B cell (primary cell): ENCODE results near the gene STAT5B. TPM values are rescaled to one million over a fixed set of nuclear protein-coding genes. Genes with fewer than 3 reads are reported as not detected.

Experiments used
- ATAC-seq: fragments of 200-7000 bp; cut with Tn5 transposase; one replicate; pipeline ENCODE4 v1.10.0; 2021; ENCODE audit warnings: low read depth, mild to moderate bottlenecking, moderate number of reproducible peaks, moderate library complexity
- CTCF ChIA-PET: fragments of 350-600 bp; sonication (Branson Sonifier 250); formaldehyde crosslinking; loops from one replicate; lab custom pipeline; 2021; ENCODE audit warnings: antibody characterized with exemption, inconsistent platforms; lab: Charles Lee
- POLR2A ChIA-PET: fragments of 350-600 bp; sonication (Branson Sonifier 250); formaldehyde crosslinking; loops from one replicate; lab custom pipeline; 2021; ENCODE audit warnings: antibody characterized with exemption; lab: Charles Lee
- DNase-seq: peaks from one replicate; pipeline ENCODE4 v3.0.0; 2013
- H2AFZ ChIP-seq: 2 replicates; pipeline ENCODE4 v1.6.1; 2012; ENCODE audit warnings: mild to moderate bottlenecking, low read depth, low read length; ENCODE audit not compliant: insufficient read depth, poor library complexity, severe bottlenecking
- H3K27ac ChIP-seq, 2 donors: 1 replicate in 1 of 2; 2 replicates in 1 of 2; pipeline ENCODE4 v1.5.1; 2012 to 2013; ENCODE audit warnings: low read length in 2 of 2, mild to moderate bottlenecking in 2 of 2, moderate library complexity in 1 of 2
- H3K27me3 ChIP-seq, 4 experiments: fragments of 200-600 bp in 1 of 4; sonication (generic) in 1 of 4; replicated peaks in 1 of 4; 1 replicate in 2 of 4; 2 replicates in 2 of 4; pipeline versions ENCODE4 v1.6.1 to v1.7.0; 2013 to 2016; ENCODE audit warnings: low read length in 3 of 4, mild to moderate bottlenecking in 2 of 4, mixed read lengths in 1 of 4, moderate library complexity in 1 of 4; ENCODE audit not compliant: insufficient read depth in 4 of 4, control insufficient read depth in 3 of 4; ENCODE audit errors: control extremely low read depth in 1 of 4
- H3K36me3 ChIP-seq, 2 experiments: replicated peaks in 1 of 2; 1 replicate in 1 of 2; 2 replicates in 1 of 2; pipeline versions ENCODE4 v1.6.1 to v1.7.1; 2013; ENCODE audit warnings: low read length in 1 of 2; ENCODE audit not compliant: insufficient read depth in 2 of 2, control insufficient read depth in 1 of 2; ENCODE audit errors: control extremely low read depth in 1 of 2, extremely low read depth in 1 of 2
- H3K4me1 ChIP-seq, 2 donors: fragments of 200-600 bp in 1 of 2; sonication (generic) in 1 of 2; 1 replicate in 1 of 2; 2 replicates in 1 of 2; pipeline versions ENCODE4 v1.5.1 to v1.6.1; 2013 to 2017; ENCODE audit warnings: low read length in 2 of 2; ENCODE audit not compliant: control insufficient read depth in 2 of 2, insufficient read depth in 2 of 2
- H3K4me2 ChIP-seq: replicated peaks from 2 replicates; pipeline ENCODE3; 2012; ENCODE audit warnings: mild to moderate bottlenecking, low read depth, low read length; ENCODE audit not compliant: poor library complexity, severe bottlenecking
- H3K4me3 ChIP-seq, 5 experiments: fragments of 200-600 bp in 1 of 5; sonication (generic) in 1 of 5; 1 replicate in 3 of 5; 2 replicates in 2 of 5; pipeline versions ENCODE4 v1.5.1 to v1.7.0; 2011 to 2016; ENCODE audit warnings: low read length in 4 of 5, mild to moderate bottlenecking in 4 of 5, low read depth in 2 of 5, control low read depth in 1 of 5, moderate library complexity in 1 of 5; ENCODE audit not compliant: insufficient read depth in 1 of 5; ENCODE audit errors: control extremely low read depth in 1 of 5, extremely low read depth in 1 of 5
- H3K79me2 ChIP-seq: fragments of 200-600 bp; sonication (generic); one replicate; pipeline ENCODE4 v1.6.0; 2016; ENCODE audit warnings: low read length; ENCODE audit not compliant: control insufficient read depth, insufficient read depth
- H3K9ac ChIP-seq: fragments of 200-600 bp; sonication (generic); 2 replicates; pipeline ENCODE4 v1.6.1; 2017; ENCODE audit warnings: mild to moderate bottlenecking, low read length, moderate library complexity
- H3K9me3 ChIP-seq, 3 donors: one replicate each; pipeline versions ENCODE4 v1.6.1 to v1.7.1; 2013; ENCODE audit warnings: low read length in 2 of 3; ENCODE audit not compliant: control insufficient read depth in 2 of 3, insufficient read depth in 1 of 3; ENCODE audit errors: control extremely low read depth in 1 of 3
- H4K20me1 ChIP-seq: 2 replicates; pipeline ENCODE4 v1.6.0; 2012; ENCODE audit warnings: mild to moderate bottlenecking, low read length; ENCODE audit not compliant: insufficient read depth, control insufficient read depth, poor library complexity, severe bottlenecking
- H3K27ac Mint-ChIP-seq: one replicate; pipeline ENCODE4 v1.8.0; 2021; ENCODE audit warnings: mixed read lengths
- H3K27me3 Mint-ChIP-seq: one replicate; pipeline ENCODE4 v1.8.0; 2021; ENCODE audit warnings: mixed read lengths
- H3K4me1 Mint-ChIP-seq: one replicate; pipeline ENCODE4 v1.8.0; 2021; ENCODE audit warnings: mixed read lengths
- H3K4me3 Mint-ChIP-seq: one replicate; pipeline ENCODE4 v1.8.0; 2021; ENCODE audit warnings: mixed read lengths
- H3K9me3 Mint-ChIP-seq: one replicate; pipeline ENCODE4 v1.8.0; 2022; ENCODE audit warnings: mixed read lengths; ENCODE audit not compliant: insufficient read depth
- EZH2 ChIP-seq: IDR thresholded peaks from 2 replicates; pipeline ENCODE4 v1.6.1; 2012; ENCODE audit warnings: borderline replicate concordance, low read depth, mild to moderate bottlenecking, moderate library complexity, low read length; ENCODE audit not compliant: insufficient read depth, poor library complexity, severe bottlenecking
- WGBS: methylation state at CpG from one replicate; pipeline ENCODE4 v1.1.5; 2013; ENCODE audit warnings: missing lambda C conversion rate; ENCODE audit not compliant: insufficient coverage; 5-methylcytosine and 5-hydroxymethylcytosine counted together
- intact Hi-C: fragments of 100-400 bp; cut with micrococcal nuclease; formaldehyde crosslinking; loops from one replicate; pipeline ENCODE4 v1.10.0; 2022
- polyA plus RNA-seq: library from polyadenylated mRNA; depleted of rRNA; stranded (reverse); fragments of >200 nt; gene quantifications from 2 replicates; pipeline ENCODE4 v1.2.3, GENCODE V29; 2012
- total RNA-seq, 2 donors: library from RNA; stranded (reverse); fragments of 120-200 nt in 1 of 2; gene quantifications; 1 replicate in 1 of 2; 2 replicates in 1 of 2; pipeline versions ENCODE4 v1.2.3 to v1.2.4, GENCODE V29; 2013 to 2022
- TF ChIP-seq, protein P1 (sequence below): fragments of 200-600 bp; IDR thresholded peaks from one replicate; pipeline ENCODE4 v1.8.0; 2022; ENCODE audit warnings: antibody characterized with exemption, mild to moderate bottlenecking

The STAT5B gene
- total and polyA plus RNA-seq, 2 donors (not counting 1 experiment from before 2014, with no cell fraction given) = 70.0 to 103 TPM

DNA sequence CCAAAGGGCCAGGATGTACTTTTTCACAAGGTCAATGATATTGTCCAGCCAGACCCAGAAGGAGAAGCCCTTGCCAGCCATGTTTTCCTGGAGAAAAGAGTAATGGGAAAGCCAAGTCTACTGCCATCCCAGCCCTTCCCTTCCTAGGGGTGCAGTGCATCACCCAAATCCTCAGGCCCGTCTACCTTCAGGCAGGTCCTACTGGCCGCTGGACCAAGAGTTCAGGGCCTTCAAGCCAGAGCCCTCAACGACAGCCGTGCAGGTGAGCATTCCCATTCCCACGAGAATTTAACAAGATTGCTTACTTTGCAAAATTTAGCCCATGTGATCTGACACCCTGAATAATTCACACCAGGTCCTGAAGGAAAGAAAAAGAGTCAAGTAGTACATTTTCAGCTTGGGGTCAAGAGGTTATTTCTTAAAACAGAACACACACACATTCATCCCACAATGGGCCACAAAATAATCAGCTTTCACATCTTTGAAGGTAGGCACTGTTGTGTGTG lies 47.1 kb upstream of the STAT5B start:
- H3K9ac ChIP-seq = no peak overlapping the region
- no peak overlapping the region for H3K4me3 ChIP-seq
- intact Hi-C loops = loop anchor here (5.0 kb wide), 1 partner anchor 64 kb away; the partner anchor contains the start of gene STAT3
- Mint-ChIP-seq H3K9me3 (no peaks in the 10 kb centered on the region), H3K4me1 (peaks cover 26% of the 10 kb centered on the region), H3K27me3 (no peaks in the 10 kb centered on the region), H3K27ac (peak overlapping the region; percentile 77), H3K4me3 (no peak overlapping the region)
- no peak overlapping the region for H3K27ac ChIP-seq
- ChIA-PET POLR2A (no interaction called here), CTCF (interaction anchor here (0.6 to 20.6 kb wide), 13 partner anchors 8 to 517 kb away, joined by 3 to 546 read pairs (median 6); partner anchors contain the start of gene STAT3)
- no peaks in the 10 kb centered on the region for H3K27me3 ChIP-seq
- H2AFZ ChIP-seq = no peak overlapping the region
- ATAC-seq = no peak
- H4K20me1 ChIP-seq = peaks cover 7% of the 10 kb centered on the region
- no peak for DNase-seq
- H3K9me3 ChIP-seq = no peaks in the 10 kb centered on the region
- peaks cover 12 to 27% of the 10 kb centered on the region in 2 donors for H3K4me1 ChIP-seq
- H3K79me2 ChIP-seq = peaks cover 12% of the 10 kb centered on the region
- 97% methylated on average over 4 of the region's 5 CpGs for WGBS
- TF ChIP-seq, protein P1, sequence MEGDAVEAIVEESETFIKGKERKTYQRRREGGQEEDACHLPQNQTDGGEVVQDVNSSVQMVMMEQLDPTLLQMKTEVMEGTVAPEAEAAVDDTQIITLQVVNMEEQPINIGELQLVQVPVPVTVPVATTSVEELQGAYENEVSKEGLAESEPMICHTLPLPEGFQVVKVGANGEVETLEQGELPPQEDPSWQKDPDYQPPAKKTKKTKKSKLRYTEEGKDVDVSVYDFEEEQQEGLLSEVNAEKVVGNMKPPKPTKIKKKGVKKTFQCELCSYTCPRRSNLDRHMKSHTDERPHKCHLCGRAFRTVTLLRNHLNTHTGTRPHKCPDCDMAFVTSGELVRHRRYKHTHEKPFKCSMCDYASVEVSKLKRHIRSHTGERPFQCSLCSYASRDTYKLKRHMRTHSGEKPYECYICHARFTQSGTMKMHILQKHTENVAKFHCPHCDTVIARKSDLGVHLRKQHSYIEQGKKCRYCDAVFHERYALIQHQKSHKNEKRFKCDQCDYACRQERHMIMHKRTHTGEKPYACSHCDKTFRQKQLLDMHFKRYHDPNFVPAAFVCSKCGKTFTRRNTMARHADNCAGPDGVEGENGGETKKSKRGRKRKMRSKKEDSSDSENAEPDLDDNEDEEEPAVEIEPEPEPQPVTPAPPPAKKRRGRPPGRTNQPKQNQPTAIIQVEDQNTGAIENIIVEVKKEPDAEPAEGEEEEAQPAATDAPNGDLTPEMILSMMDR = no peak
- TF ChIP-seq EZH2 = no peak
- no peak overlapping the region for H3K4me2 ChIP-seq
- peaks cover 0 to 49% of the 10 kb centered on the region in 2 experiments for H3K36me3 ChIP-seq
